GM12878 (cell line): ENCODE data around the gene TEX261.

Experiments
- BRCA1 ChIP-seq: IDR thresholded peaks from 2 replicates; pipeline ENCODE4 v1.6.1; 2011; ENCODE audit warnings: low read depth, low read length, improper control_type of control experiment
- CEBPB ChIP-seq, 2 experiments: fragments of 150-350 bp in 1 of 2; IDR thresholded peaks; 2 replicates each; pipeline ENCODE4 v1.6.1; 2012 to 2014; ENCODE audit warnings: low read depth in 2 of 2, low read length in 2 of 2, borderline replicate concordance in 1 of 2, inconsistent platforms in 1 of 2
- CREM ChIP-seq: IDR thresholded peaks from 2 replicates; pipeline ENCODE4 v1.6.1; 2014; ENCODE audit warnings: antibody characterized with exemption, low read depth
- EP300 ChIP-seq, 2 experiments: fragments of 150-350 bp in 1 of 2; IDR thresholded peaks; 2 replicates each; pipeline ENCODE4 v1.6.1; 2011 to 2012; ENCODE audit warnings: low read depth in 2 of 2, low read length in 2 of 2, borderline replicate concordance in 1 of 2, improper control_type of control experiment in 1 of 2, inconsistent platforms in 1 of 2; ENCODE audit not compliant: control insufficient read depth in 1 of 2
- EZH2 ChIP-seq: IDR thresholded peaks from 2 replicates; pipeline ENCODE4 v1.6.1; 2012; ENCODE audit warnings: low read depth, mild to moderate bottlenecking, control low read depth, inconsistent platforms, low read length, borderline replicate concordance; ENCODE audit not compliant: control insufficient read depth
- FOXM1 ChIP-seq: IDR thresholded peaks from 2 replicates; pipeline ENCODE4 v1.6.1; 2012; ENCODE audit warnings: low read depth, mild to moderate bottlenecking, inconsistent platforms, low read length, moderate library complexity
- HDGF ChIP-seq: fragments of 450-650 bp; IDR thresholded peaks from 2 replicates; pipeline ENCODE4 v1.6.1; 2016; ENCODE audit warnings: antibody characterized with exemption
- JUND ChIP-seq: IDR thresholded peaks from 2 replicates; pipeline ENCODE4 v1.6.1; 2012; ENCODE audit warnings: low read depth, mild to moderate bottlenecking, low read length, improper control_type of control experiment, moderate library complexity
- TAF1 ChIP-seq: IDR thresholded peaks from 2 replicates; pipeline ENCODE4 v1.6.1; 2011; ENCODE audit warnings: mild to moderate bottlenecking, low read depth, low read length, borderline replicate concordance
- TF ChIP-seq, protein P1 (sequence below), 3 experiments: IDR thresholded peaks in 2 of 3; conservative IDR thresholded peaks in 1 of 3; 2 replicates each; pipeline ENCODE4 v1.5.1; 2011; ENCODE audit warnings: low read depth in 3 of 3, low read length in 3 of 3, mild to moderate bottlenecking in 3 of 3, control low read depth in 2 of 3, moderate library complexity in 2 of 3, inconsistent platforms in 1 of 3, mixed read lengths in 1 of 3; ENCODE audit not compliant: control insufficient read depth in 2 of 3, insufficient read depth in 1 of 3; ENCODE audit errors: extremely low read depth in 1 of 3
- TF ChIP-seq, protein P2 (sequence below): IDR thresholded peaks from 2 replicates; pipeline ENCODE4 v1.6.1; 2012; ENCODE audit warnings: low read depth, low read length, improper control_type of control experiment

GRCh38 chr2:70946832-70947442 lies 47.7 kb downstream of the TEX261 start:
- TF ChIP-seq TAF1 (no peak), CEBPB (IDR thresholded peaks at IDR 0.05; ENCODE audit: borderline replicate concordance in 1 of 2, low read depth in 2 of 2, low read length in 2 of 2) (no peak), EZH2 (no peak), HDGF (no peak), EP300 (IDR thresholded peaks at IDR 0.05; ENCODE audit: borderline replicate concordance in 1 of 2, control insufficient read depth in 1 of 2, low read depth in 2 of 2, low read length in 2 of 2) (no peak), BRCA1 (no peak), FOXM1 (no peak), CREM (no peak), JUND (no peak)
- TF ChIP-seq, protein P1, sequence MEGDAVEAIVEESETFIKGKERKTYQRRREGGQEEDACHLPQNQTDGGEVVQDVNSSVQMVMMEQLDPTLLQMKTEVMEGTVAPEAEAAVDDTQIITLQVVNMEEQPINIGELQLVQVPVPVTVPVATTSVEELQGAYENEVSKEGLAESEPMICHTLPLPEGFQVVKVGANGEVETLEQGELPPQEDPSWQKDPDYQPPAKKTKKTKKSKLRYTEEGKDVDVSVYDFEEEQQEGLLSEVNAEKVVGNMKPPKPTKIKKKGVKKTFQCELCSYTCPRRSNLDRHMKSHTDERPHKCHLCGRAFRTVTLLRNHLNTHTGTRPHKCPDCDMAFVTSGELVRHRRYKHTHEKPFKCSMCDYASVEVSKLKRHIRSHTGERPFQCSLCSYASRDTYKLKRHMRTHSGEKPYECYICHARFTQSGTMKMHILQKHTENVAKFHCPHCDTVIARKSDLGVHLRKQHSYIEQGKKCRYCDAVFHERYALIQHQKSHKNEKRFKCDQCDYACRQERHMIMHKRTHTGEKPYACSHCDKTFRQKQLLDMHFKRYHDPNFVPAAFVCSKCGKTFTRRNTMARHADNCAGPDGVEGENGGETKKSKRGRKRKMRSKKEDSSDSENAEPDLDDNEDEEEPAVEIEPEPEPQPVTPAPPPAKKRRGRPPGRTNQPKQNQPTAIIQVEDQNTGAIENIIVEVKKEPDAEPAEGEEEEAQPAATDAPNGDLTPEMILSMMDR (IDR thresholded peaks at IDR 0.05 in 2 of 3, conservative IDR thresholded peaks at IDR 0.05 in 1 of 3; ENCODE audit: control insufficient read depth in 2 of 3, extremely low read depth in 1 of 3, insufficient read depth in 1 of 3, low read depth in 3 of 3, low read length in 3 of 3), result peak; percentile 73 to 86 (median 80)
- TF ChIP-seq, protein P2, sequence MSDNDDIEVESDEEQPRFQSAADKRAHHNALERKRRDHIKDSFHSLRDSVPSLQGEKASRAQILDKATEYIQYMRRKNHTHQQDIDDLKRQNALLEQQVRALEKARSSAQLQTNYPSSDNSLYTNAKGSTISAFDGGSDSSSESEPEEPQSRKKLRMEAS, result no peak
